RWPE1 (cell line): Measurements from ENCODE around the gene RADIL.

Experiments
- CTCF ChIA-PET: fragments of 350-600 bp; sonication (Branson Sonifier 250); formaldehyde crosslinking; extraction: SDS; loops from one replicate; lab custom pipeline; 2021; lab: Yijun Ruan, JAX
- POLR2A ChIA-PET: fragments of 400-600 bp; formaldehyde crosslinking; extraction: SDS; loops from one replicate; lab custom pipeline; 2020; ENCODE audit warnings: antibody characterized with exemption; ENCODE audit not compliant: low non-redundant PET; lab: Yijun Ruan, JAX
- DNase-seq: peaks from one replicate; pipeline ENCODE4 v3.0.0; 2012; ENCODE audit warnings: low spot score
- H3K27ac ChIP-seq: fragments of 450-650 bp; 2 replicates; pipeline ENCODE4 v1.5.1; 2017
- CTCF ChIP-seq: fragments of 450-650 bp; conservative IDR thresholded peaks from 2 replicates; pipeline ENCODE4 v1.5.1; 2017; ENCODE audit warnings: low read depth, mild to moderate bottlenecking

Gene RADIL

GRCh38 chr7:4837803-4838625 lies 45.5 kb downstream of the RADIL start:
- ChIA-PET CTCF (no interaction called here), POLR2A (no interaction called here)
- no peak overlapping the region for H3K27ac ChIP-seq
- TF ChIP-seq CTCF = no peak
- DNase-seq = no peak

GRCh38 chr7:4837041-4837802 lies 46.3 kb downstream of the RADIL start:
- no peak for DNase-seq
- no peak overlapping the region for H3K27ac ChIP-seq
- ChIA-PET CTCF (no interaction called here), POLR2A (no interaction called here)
- TF ChIP-seq CTCF = no peak

- DNase-seq = no peak
- ChIA-PET POLR2A (no interaction called here), CTCF (no interaction called here)
- H3K27ac ChIP-seq = no peak overlapping the region
- no peak for TF ChIP-seq CTCF
These were observed 47.3 kb downstream of the RADIL start for GRCh38 chr7:4836206-4836661.

GRCh38 chr7:4835398-4836205 lies 47.9 kb downstream of the RADIL start:
- TF ChIP-seq CTCF = no peak
- no peak for DNase-seq
- ChIA-PET CTCF (no interaction called here), POLR2A (no interaction called here)
- no peak overlapping the region for H3K27ac ChIP-seq

- no peak for DNase-seq
- ChIA-PET POLR2A (no interaction called here), CTCF (interaction anchor here (0.6 kb wide), 1 partner anchor 54 kb away, joined by 3 read pairs; no protein-coding TSS in a partner anchor)
- TF ChIP-seq CTCF = no peak
- no peak overlapping the region for H3K27ac ChIP-seq
These were observed 48.7 kb downstream of the RADIL start for GRCh38 chr7:4834601-4835397.
